Upper lobe of left lung (tissue), 4 donors: ENCODE data around the gene PIRT.

Experiments
- CTCF ChIP-seq, 6 experiments: fragments of 450-650 bp in 4 of 6; fragments of 200-600 bp in 2 of 6; sonication (generic) in 2 of 6; IDR thresholded peaks; one replicate each; pipeline ENCODE4 v1.5.1; 2016 to 2019; ENCODE audit warnings: antibody characterized with exemption in 6 of 6
- EP300 ChIP-seq, 4 donors: sonication (generic); formaldehyde crosslinking; IDR thresholded peaks; one replicate each; pipeline ENCODE4 v1.5.1; 2017; ENCODE audit warnings: antibody characterized with exemption in 4 of 4, control low read depth in 2 of 4
- POLR2A ChIP-seq, 4 donors: fragments of 450-650 bp; IDR thresholded peaks; one replicate each; pipeline ENCODE4 v1.5.1; 2016 to 2017; ENCODE audit warnings: antibody characterized with exemption in 4 of 4, mild to moderate bottlenecking in 2 of 4
- POLR2AphosphoS5 ChIP-seq, 2 donors: sonication (generic); formaldehyde crosslinking; IDR thresholded peaks; one replicate each; pipeline ENCODE4 v1.5.1; 2017; ENCODE audit warnings: antibody characterized with exemption in 2 of 2

GRCh38 chr17:10859051-10859450 is 21.2 kb upstream of the PIRT start:
- TF ChIP-seq CTCF (IDR thresholded peaks at IDR 0.05) (no peak), POLR2AphosphoS5 (IDR thresholded peaks at IDR 0.05) (no peak), POLR2A (IDR thresholded peaks at IDR 0.05) (no peak), EP300 (IDR thresholded peaks at IDR 0.05) (no peak)
